NT2/D1 (cell line): ENCODE results near the gene RPS6KC1.

Source experiments
- SUZ12 ChIP-seq: IDR thresholded peaks from 2 replicates; pipeline ENCODE4 v1.6.1; 2011; ENCODE audit not compliant: insufficient read length, insufficient read depth; ENCODE audit errors: extremely low read depth
- YY1 ChIP-seq: IDR thresholded peaks from 2 replicates; pipeline ENCODE4 v1.6.1; 2011; ENCODE audit not compliant: insufficient read length, insufficient read depth
- ZNF274 ChIP-seq: IDR thresholded peaks from 2 replicates; pipeline ENCODE4 v1.6.1; 2011; ENCODE audit warnings: mild to moderate bottlenecking, low read depth, low read length

- TF ChIP-seq YY1 (no peak), ZNF274 (no peak), SUZ12 (no peak)
These were observed 15.5 kb upstream of the RPS6KC1 start for GRCh38 chr1:213035573-213035972.
